Peyer's patch (tissue), 4 donors: ENCODE measurements around the gene SS18L1. TPM values are rescaled to one million over a fixed set of nuclear protein-coding genes. Genes with fewer than 3 reads are reported as not detected.

Experiments used
- DNase-seq, 3 donors: peaks; one replicate each; pipeline ENCODE4 v3.0.0-alpha.2; 2017 to 2019
- H3K27ac ChIP-seq, 4 donors: fragments of 200-600 bp; sonication (generic); one replicate each; pipeline ENCODE4 v1.5.1; 2016 to 2019
- H3K27me3 ChIP-seq, 2 donors: fragments of 200-600 bp; sonication (generic); one replicate each; pipeline ENCODE4 v1.5.1; 2019
- H3K36me3 ChIP-seq, 3 donors: fragments of 200-600 bp; sonication (generic); one replicate each; pipeline ENCODE4 v1.5.1; 2016 to 2019
- H3K4me1 ChIP-seq, 4 donors: fragments of 200-600 bp; sonication (generic); one replicate each; pipeline ENCODE4 v1.5.1; 2016 to 2019
- H3K4me3 ChIP-seq, 4 donors: fragments of 200-600 bp; sonication (generic); 1 replicate in 3 of 4; 2 replicates in 1 of 4; pipeline ENCODE4 v1.5.1; 2016 to 2019; ENCODE audit warnings: mild to moderate bottlenecking in 1 of 4
- H3K9me3 ChIP-seq, 4 donors: fragments of 200-600 bp; sonication (generic); one replicate each; pipeline ENCODE4 v1.5.1; 2016 to 2019; ENCODE audit warnings: mild to moderate bottlenecking in 1 of 4
- CTCF ChIP-seq, 6 experiments: fragments of 450-650 bp in 4 of 6; fragments of 200-600 bp in 2 of 6; sonication (generic) in 1 of 6; IDR thresholded peaks; one replicate each; pipeline ENCODE4 v1.5.1; 2017 to 2019; ENCODE audit warnings: antibody characterized with exemption in 6 of 6, mild to moderate bottlenecking in 3 of 6, moderate library complexity in 1 of 6
- POLR2A ChIP-seq, 2 donors: fragments of 450-650 bp; IDR thresholded peaks; one replicate each; pipeline ENCODE4 v1.5.1; 2017; ENCODE audit warnings: antibody characterized with exemption in 2 of 2, mild to moderate bottlenecking in 2 of 2, moderate library complexity in 2 of 2
- total RNA-seq, 4 donors: library from RNA; depleted of rRNA; stranded (reverse); fragments of >200 nt; gene quantifications; one replicate each; pipeline ENCODE4 v1.1.0, GENCODE V29; 2016

SS18L1 gene
- total RNA-seq, 4 donors from 2014 or later: 14.9 to 27.2 (median 24.5) TPM

- Histone ChIP-seq H3K4me3 (no peak overlapping the region), H3K27me3 (no peaks in the 10 kb centered on the region), H3K36me3 (peaks cover 0 to 59% (median 3%) of the 10 kb centered on the region in 3 donors), H3K27ac (no peak overlapping the region), H3K9me3 (no peaks in the 10 kb centered on the region), H3K4me1 (peaks cover 0 to 29% (median 12%) of the 10 kb centered on the region in 4 donors)
- no peak for DNase-seq
- TF ChIP-seq POLR2A (IDR thresholded peaks at IDR 0.05) (no peak), CTCF (IDR thresholded peaks at IDR 0.05) (no peak)
Measured at GRCh38 chr20:62139636-62140035, 3.9 kb upstream of the SS18L1 start.

- H3K9me3 ChIP-seq: no peaks in the 10 kb centered on the region
- TF ChIP-seq CTCF (IDR thresholded peaks at IDR 0.05): no peak
- no peak for TF ChIP-seq POLR2A (IDR thresholded peaks at IDR 0.05)
- peaks cover 0 to 32% (median 14%) of the 10 kb centered on the region in 4 donors for H3K4me1 ChIP-seq
- peaks cover 0 to 45% (median 3%) of the 10 kb centered on the region in 3 donors for H3K36me3 ChIP-seq
- DNase-seq: no peak
- peak overlapping the region in 1 of 4 donors; percentile 100 for H3K27ac ChIP-seq
- H3K4me3 ChIP-seq: peak overlapping the region in 1 of 4 donors; percentile 99
- H3K27me3 ChIP-seq: no peaks in the 10 kb centered on the region
Measured at GRCh38 chr20:62141043-62141396, 2.5 kb upstream of the SS18L1 start.

DNA sequence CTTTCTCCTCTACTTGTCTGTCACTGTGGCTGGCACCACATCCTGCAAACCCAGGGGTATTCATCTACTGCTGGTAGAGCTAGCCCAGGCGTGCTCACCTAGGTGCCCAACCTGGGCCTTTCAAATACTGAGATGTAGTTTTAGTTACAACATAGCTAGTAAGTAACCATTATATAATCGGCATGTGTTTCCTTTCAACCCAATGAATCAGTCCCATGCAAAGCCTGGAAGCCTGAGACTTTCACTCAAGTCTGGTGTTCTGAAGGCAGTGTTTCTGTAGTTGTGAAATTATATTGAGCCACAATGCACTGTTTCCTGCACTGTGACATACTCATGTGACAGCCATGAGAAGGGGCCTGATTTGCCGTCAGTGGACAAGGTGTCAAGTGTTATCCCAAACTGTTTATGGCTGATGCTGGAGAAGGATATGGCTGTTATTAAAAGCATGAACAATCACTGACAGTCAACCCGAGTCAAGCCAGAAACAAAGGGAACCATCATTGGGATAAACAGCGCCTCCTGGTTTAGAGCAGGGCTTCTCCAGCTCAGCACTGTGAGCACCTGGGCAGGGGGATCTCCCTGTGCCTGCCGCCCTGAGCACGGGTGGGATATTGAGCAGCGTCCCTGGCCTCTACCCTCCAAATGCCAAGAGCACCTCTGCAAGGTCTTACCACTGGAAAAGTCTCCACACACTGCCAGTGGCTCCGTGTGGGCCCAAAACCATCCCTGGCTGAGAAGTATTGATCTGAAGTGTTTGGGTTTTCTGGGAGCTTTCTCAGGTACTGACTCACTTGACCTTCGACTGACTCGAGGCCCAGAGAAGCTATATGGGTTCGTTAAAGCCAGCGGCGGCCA is 1.9 kb upstream of the SS18L1 start:
- peaks cover 0 to 39% (median 3%) of the 10 kb centered on the region in 3 donors for H3K36me3 ChIP-seq

DNA sequence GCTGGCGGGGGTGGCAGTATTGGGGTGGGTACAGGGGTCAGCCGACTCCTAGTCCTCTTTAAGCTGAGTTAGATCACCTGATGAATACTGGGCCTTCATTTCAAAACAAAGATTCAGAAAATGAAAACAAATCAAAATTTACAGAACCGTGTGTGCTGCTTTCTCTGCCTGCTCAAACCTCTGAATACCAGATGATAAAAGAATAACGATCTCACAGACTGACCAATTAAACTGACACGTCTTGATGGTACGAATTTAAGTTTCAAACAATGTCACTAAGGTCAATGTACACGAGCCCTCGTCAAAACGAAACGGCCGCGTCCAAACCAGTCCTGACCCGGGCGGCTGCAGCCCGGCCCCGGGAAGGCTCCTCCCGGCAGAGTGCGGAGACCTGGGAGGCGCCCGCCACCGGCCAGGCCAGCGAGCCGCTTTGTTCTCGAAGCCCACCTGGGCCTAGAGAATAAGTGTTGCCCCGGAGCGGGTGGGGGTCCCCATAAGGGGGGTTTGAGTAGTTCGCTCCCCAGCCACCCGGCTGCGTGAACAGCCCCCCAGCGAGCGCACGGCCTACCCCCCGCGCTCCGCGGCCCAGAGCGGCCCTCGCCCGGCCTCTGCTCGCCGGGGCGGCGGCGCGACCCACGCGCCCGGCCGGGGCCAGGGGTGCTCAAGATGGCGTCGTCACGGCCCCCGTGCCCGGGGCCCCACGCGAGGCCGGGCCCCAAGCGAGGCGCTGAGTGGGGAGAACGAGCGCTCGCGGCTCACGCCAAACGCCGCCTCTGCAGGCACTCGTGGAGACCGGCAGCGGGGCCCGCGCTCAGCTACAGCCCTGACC is 1.1 kb upstream of the SS18L1 start:
- peak; percentile 24 to 59 (median 54) for DNase-seq
- Histone ChIP-seq H3K27me3 (no peaks in the 10 kb centered on the region), H3K36me3 (peaks cover 0 to 32% (median 3%) of the 10 kb centered on the region in 3 donors), H3K4me3 (peak overlapping the region; percentile 87 to 99 (median 92)), H3K4me1 (peaks cover 0 to 34% (median 14%) of the 10 kb centered on the region in 4 donors), H3K9me3 (no peaks in the 10 kb centered on the region), H3K27ac (peak overlapping the region; percentile 93 to 100 (median 94))
- TF ChIP-seq CTCF (IDR thresholded peaks at IDR 0.05) (no peak), POLR2A (IDR thresholded peaks at IDR 0.05) (no peak)

More for the DNA sequence above, 1.9 kb upstream of the SS18L1 start:
- H3K4me1 ChIP-seq: peaks cover 0 to 34% (median 14%) of the 10 kb centered on the region in 4 donors
- peak overlapping the region; percentile 87 to 99 (median 92) for H3K4me3 ChIP-seq
- TF ChIP-seq CTCF (IDR thresholded peaks at IDR 0.05) (peak in 3 of 6 experiments; percentile 25 to 29 (median 26)), POLR2A (IDR thresholded peaks at IDR 0.05) (no peak)
- H3K27ac ChIP-seq: peak overlapping the region; percentile 93 to 100 (median 94)
- H3K9me3 ChIP-seq: no peaks in the 10 kb centered on the region
- H3K27me3 ChIP-seq: no peaks in the 10 kb centered on the region
- peak in 1 of 3 donors; percentile 56 for DNase-seq

DNA sequence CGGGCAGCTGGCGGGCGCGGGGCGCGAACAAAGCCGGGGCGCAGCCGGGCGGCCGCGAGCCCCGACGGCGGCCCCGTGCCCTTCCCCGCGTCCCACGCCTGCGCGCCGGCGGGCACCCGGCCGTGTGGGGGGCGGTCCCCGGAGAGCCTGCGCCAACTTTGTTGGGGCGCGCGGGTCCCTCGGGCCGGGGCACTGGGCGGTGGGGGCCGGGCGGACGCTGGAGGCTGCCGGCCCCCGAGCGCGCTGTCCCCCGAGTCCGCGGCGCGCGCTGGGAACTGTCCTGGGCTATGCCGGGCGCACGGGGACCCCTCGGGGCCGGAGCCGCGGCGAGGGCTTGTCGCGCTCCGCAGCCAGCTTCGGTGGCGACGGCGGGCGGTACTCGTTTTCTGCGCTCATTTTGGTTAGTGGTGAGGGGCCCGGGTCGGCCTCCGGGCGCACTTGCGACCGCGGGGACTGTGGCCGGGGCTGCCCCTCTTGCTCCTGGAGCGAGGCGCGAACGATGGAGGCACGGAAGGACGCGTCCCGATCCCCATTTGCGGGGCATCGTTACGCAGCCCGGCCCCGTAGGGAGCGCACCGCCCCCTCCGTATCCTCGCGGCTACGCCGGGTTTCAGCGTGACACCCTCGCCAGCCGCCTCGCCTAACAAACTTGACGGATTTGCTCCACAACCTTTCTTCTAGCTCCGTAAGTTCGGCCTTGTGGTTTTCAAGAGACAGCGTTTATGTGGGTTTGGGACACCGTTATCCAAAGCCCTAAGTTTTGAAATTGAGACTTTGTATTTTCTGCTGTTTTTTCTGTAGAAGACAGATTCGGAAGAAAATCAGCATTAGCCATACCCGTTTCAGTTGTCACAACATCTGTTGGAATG is 622 bp downstream of the SS18L1 start:
- DNase-seq: peak; percentile 32 to 72 (median 71)
- no peaks in the 10 kb centered on the region for H3K9me3 ChIP-seq
- peak overlapping the region; percentile 87 to 99 (median 92) for H3K4me3 ChIP-seq
- H3K27me3 ChIP-seq: no peaks in the 10 kb centered on the region
- H3K27ac ChIP-seq: peak overlapping the region; percentile 93 to 100 (median 94)
- peaks cover 0 to 34% (median 14%) of the 10 kb centered on the region in 4 donors for H3K4me1 ChIP-seq
- TF ChIP-seq POLR2A (IDR thresholded peaks at IDR 0.05) (no peak), CTCF (IDR thresholded peaks at IDR 0.05) (no peak)
- H3K36me3 ChIP-seq: peaks cover 0 to 14% (median 0%) of the 10 kb centered on the region in 3 donors
